BLaER1 (cell line): ENCODE data around the gene TFDP2.

Experiments used
- H3K27ac ChIP-seq: shearing (Covaris generic); formaldehyde crosslinking; 2 replicates; pipeline ENCODE4 v1.8.1; 2022
- H3K27me3 ChIP-seq: shearing (Covaris generic); formaldehyde crosslinking; 2 replicates; pipeline ENCODE4 v1.8.1; 2022
- H3K36me3 ChIP-seq: shearing (Covaris generic); formaldehyde crosslinking; 2 replicates; pipeline ENCODE4 v1.8.1; 2022
- H3K4me1 ChIP-seq: shearing (Covaris generic); formaldehyde crosslinking; 2 replicates; pipeline ENCODE4 v1.8.1; 2022
- H3K4me2 ChIP-seq: shearing (Covaris generic); formaldehyde crosslinking; 2 replicates; pipeline ENCODE4 v1.8.1; 2022
- H3K4me3 ChIP-seq: shearing (Covaris generic); formaldehyde crosslinking; 2 replicates; pipeline ENCODE4 v1.8.1; 2022
- H3K9ac ChIP-seq: shearing (Covaris generic); formaldehyde crosslinking; 2 replicates; pipeline ENCODE4 v1.8.1; 2022
- H3K9me3 ChIP-seq: shearing (Covaris generic); formaldehyde crosslinking; 2 replicates; pipeline ENCODE4 v1.8.1; 2022
- H4K20me1 ChIP-seq: shearing (Covaris generic); formaldehyde crosslinking; 2 replicates; pipeline ENCODE4 v1.8.1; 2022
- Cebpa-rat ChIP-seq: shearing (Covaris generic); IDR thresholded peaks from 2 replicates; pipeline ENCODE4 v1.8.1; 2022

Gene TFDP2

DNA sequence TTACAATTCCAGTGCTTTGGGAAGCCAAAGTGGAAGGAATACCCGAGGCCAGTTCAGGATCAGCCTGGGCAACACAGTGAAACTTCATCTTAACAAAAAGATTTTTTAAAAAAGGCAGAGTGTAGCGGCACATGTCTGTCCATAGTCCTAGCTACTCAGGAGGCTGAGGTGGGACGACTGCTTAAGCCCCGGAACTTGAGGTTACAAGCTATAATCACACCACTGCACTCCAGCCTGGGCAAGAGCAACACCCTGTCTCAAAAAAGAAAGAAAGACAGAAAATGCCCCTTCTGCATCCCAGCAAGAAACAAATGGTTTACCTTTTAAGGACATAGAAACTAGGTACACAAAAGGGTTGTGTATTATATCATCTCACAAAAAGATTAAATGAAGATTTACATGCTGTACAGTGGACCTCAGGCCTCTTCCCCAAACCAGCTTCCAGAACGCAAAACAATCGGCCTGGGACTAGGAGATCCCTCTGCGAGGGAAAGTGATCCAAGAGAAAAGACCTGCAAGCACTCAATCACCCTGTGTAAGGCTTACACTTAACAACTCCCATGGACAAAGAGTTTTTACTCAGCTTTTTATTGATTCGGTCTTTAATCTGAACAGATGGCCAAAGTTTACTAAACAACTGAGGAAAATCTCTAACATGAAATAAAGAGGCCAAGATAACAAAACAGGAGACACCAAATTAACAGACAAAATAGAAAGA is 21.2 kb downstream of the TFDP2 start:
- H3K27ac ChIP-seq, result no peak overlapping the region
- H3K9ac ChIP-seq, result no peak overlapping the region
- TF ChIP-seq Cebpa-rat, result no peak
- H4K20me1 ChIP-seq, result no peaks in the 10 kb centered on the region
- H3K4me2 ChIP-seq, result no peak overlapping the region
- no peaks in the 10 kb centered on the region for H3K36me3 ChIP-seq
- H3K4me3 ChIP-seq, result no peak overlapping the region
- no peaks in the 10 kb centered on the region for H3K9me3 ChIP-seq
- no peaks in the 10 kb centered on the region for H3K4me1 ChIP-seq
- H3K27me3 ChIP-seq, result no peaks in the 10 kb centered on the region

DNA sequence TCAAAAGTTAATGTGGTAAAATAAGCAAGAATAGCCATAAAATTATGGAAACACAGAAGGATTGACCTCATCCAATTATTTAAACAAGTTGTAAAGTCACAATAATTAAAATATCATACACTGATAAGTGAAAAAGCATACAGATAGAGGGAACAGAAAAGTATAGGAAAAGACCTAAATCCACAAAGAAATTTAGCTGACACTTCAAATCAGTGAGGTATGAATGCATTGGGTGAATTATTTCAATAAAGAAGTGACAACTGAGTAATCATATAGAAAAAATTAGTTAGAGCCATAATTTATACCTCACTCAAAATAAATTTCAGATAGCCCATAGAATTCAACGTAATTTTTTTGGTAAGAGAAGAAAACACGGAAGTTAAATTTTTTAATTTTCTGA is 25.1 kb downstream of the TFDP2 start:
- Histone ChIP-seq H4K20me1 (peaks cover 7% of the 10 kb centered on the region; the same call in 1 of the 2 replicates), H3K9ac (no peak overlapping the region), H3K9me3 (no peaks in the 10 kb centered on the region), H3K4me2 (no peak overlapping the region), H3K27me3 (no peaks in the 10 kb centered on the region), H3K4me3 (no peak overlapping the region), H3K4me1 (no peaks in the 10 kb centered on the region), H3K27ac (no peak overlapping the region), H3K36me3 (no peaks in the 10 kb centered on the region)
- TF ChIP-seq Cebpa-rat, result no peak

DNA sequence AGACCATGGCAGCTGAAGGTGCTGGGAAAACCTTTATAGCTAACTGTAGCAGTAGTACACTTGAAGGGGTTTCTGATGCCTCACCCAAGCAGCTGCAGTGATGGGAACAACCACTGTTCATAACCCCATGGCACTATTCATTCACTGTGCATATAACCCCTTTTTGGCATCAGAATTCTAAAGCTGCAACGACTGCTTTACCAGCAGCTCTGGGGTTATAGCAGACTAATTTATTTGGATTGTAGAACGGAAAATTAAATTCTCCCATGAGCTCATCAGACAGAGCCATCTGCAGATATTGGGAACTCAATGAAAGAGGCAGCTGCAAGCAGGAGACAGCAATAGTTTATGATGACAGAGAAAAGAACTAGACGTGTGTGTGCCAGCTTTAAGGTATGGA is 28.6 kb downstream of the TFDP2 start:
- Histone ChIP-seq H3K27ac (no peak overlapping the region), H3K4me3 (no peak overlapping the region), H3K36me3 (no peaks in the 10 kb centered on the region), H3K9ac (no peak overlapping the region), H3K9me3 (no peaks in the 10 kb centered on the region), H3K27me3 (no peaks in the 10 kb centered on the region), H4K20me1 (peaks cover 7% of the 10 kb centered on the region; the same call in 1 of the 2 replicates), H3K4me1 (no peaks in the 10 kb centered on the region), H3K4me2 (no peak overlapping the region)
- no peak for TF ChIP-seq Cebpa-rat

DNA sequence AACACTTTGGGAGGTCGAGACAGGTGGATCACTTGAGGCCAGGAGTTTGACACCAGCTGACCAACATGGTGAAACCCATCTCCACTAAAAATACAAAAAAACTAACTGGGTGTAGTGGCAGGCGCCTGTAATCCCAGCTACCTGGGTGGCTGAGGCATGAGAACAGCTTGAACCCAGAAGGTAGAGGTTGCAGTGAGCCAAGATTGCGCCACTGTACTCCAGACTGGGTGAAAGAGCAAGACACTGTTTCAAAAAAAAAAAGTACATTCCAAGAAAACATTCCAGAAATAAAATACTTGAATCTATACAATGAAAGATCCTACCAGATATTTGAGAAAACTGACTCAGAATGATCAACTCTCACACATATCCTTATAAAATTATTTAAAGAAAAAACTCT is 30.4 kb downstream of the TFDP2 start:
- no peaks in the 10 kb centered on the region for H3K27me3 ChIP-seq
- H3K9ac ChIP-seq, result no peak overlapping the region
- H3K9me3 ChIP-seq, result no peaks in the 10 kb centered on the region
- no peak overlapping the region for H3K4me2 ChIP-seq
- H3K27ac ChIP-seq, result no peak overlapping the region
- H3K4me1 ChIP-seq, result no peaks in the 10 kb centered on the region
- no peak overlapping the region for H3K4me3 ChIP-seq
- H4K20me1 ChIP-seq, result peaks cover 7% of the 10 kb centered on the region; the same call in 1 of the 2 replicates
- TF ChIP-seq Cebpa-rat, result no peak
- no peaks in the 10 kb centered on the region for H3K36me3 ChIP-seq

DNA sequence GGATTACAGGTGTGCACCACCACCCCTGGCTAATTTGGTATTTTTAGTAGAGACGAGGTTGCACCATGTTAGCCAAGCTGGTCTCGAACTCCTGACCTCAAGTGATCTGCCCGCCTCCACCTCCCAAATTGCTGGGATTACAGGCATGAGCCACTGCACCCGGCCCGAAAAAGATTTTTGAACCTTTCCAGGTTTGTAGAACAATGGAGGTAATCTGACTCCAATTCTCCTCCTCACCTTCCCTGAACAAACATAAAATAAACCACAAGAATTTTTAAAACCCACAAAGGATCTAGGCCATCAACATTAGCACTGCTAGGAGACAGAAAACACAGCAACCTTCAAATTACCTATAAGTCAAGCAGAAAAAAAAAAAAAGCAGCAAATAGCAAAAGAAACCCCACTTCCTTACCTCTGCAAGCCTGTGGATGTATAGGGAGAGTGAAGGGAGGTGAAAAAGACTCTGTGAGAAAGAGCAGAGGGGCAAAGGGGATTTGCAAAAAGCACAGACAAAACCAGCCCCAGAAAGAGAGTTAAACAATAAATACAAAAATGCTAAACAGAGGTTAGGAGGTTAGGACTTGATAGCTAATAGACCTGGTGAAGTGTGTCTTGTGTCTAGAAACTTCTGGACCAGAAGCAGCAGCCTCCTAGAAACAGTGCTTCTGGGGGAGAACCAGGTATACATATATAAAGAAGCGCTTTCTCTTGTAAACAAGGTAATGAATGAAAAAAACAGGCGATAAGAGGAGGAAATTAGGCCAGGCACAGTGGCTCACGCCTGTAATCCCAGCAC is 32.1 kb downstream of the TFDP2 start:
- no peaks in the 10 kb centered on the region for H3K36me3 ChIP-seq
- H3K4me1 ChIP-seq, result no peaks in the 10 kb centered on the region
- H3K9ac ChIP-seq, result no peak overlapping the region
- H3K27ac ChIP-seq, result no peak overlapping the region
- peaks cover 4% of the 10 kb centered on the region; the same call in 1 of the 2 replicates for H4K20me1 ChIP-seq
- TF ChIP-seq Cebpa-rat, result no peak
- no peak overlapping the region for H3K4me3 ChIP-seq
- H3K9me3 ChIP-seq, result no peaks in the 10 kb centered on the region
- no peaks in the 10 kb centered on the region for H3K27me3 ChIP-seq
- H3K4me2 ChIP-seq, result no peak overlapping the region

DNA sequence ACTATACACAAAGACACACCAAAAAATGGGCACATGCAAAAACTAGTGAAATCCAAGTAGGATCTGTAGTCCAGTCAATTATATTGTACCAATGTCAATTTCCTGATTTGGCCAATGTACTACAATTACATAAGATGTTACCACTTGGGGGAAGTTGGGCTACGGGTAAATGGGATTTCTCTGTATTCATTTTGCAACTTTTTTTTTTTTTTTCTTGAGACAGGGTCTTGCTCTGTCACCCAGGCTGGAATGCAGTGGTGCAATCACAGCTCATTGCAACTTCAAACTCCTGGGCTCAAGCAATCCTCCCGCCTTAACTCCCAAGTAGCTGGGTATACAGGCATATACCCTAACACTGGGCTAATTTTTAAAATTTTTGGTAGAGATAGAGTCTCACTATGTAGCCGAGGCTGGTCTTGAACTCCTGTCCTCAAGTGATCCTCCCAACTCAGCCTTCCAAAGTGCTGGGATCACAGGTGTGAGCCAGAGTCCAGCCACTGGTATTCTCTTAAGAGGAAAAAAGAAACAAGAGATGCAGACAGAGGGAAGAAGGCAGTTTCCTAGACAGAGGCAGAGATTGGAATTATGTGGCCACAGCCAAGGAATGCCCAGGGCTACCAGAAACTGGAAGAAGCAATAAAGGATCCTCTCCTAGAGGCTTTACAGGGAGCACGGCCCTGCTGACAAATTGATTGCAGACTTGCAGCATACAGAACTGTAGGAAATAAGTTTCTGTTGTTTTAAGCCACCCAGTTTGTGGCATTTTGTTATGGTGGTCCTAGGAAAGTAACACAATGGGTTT is 33.3 kb downstream of the TFDP2 start:
- H3K4me3 ChIP-seq, result no peak overlapping the region
- H4K20me1 ChIP-seq, result no peaks in the 10 kb centered on the region; the same call in 1 of the 2 replicates
- no peaks in the 10 kb centered on the region for H3K9me3 ChIP-seq
- H3K9ac ChIP-seq, result no peak overlapping the region
- no peak overlapping the region for H3K4me2 ChIP-seq
- no peak overlapping the region for H3K27ac ChIP-seq
- no peaks in the 10 kb centered on the region for H3K36me3 ChIP-seq
- TF ChIP-seq Cebpa-rat, result no peak
- no peaks in the 10 kb centered on the region for H3K4me1 ChIP-seq
- H3K27me3 ChIP-seq, result no peaks in the 10 kb centered on the region

DNA sequence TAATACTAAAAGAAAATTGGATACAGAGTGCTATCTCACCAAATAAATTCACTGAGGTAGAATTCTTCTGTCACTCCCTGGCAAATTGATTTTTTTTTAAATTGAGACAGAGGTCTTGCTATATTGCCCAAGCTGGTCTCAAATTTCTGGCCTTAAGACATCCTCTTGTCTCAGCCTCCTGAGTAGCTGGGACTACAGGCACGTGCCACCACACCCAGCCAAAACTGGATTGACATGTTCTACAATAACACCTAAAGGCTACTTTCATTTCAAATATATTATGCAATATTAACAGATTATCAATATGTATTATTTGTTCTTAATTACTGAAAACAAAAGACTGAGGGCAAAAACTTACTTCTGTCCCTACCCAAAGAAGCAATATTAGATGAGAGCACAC is 36.7 kb downstream of the TFDP2 start:
- no peaks in the 10 kb centered on the region; the same call in 1 of the 2 replicates for H3K4me1 ChIP-seq
- H3K27ac ChIP-seq, result no peak overlapping the region
- no peaks in the 10 kb centered on the region for H3K36me3 ChIP-seq
- no peak overlapping the region for H3K9ac ChIP-seq
- H4K20me1 ChIP-seq, result no peaks in the 10 kb centered on the region; the same call in 1 of the 2 replicates
- no peak overlapping the region for H3K4me3 ChIP-seq
- no peak overlapping the region for H3K4me2 ChIP-seq
- TF ChIP-seq Cebpa-rat, result no peak
- H3K9me3 ChIP-seq, result no peaks in the 10 kb centered on the region
- H3K27me3 ChIP-seq, result no peaks in the 10 kb centered on the region

DNA sequence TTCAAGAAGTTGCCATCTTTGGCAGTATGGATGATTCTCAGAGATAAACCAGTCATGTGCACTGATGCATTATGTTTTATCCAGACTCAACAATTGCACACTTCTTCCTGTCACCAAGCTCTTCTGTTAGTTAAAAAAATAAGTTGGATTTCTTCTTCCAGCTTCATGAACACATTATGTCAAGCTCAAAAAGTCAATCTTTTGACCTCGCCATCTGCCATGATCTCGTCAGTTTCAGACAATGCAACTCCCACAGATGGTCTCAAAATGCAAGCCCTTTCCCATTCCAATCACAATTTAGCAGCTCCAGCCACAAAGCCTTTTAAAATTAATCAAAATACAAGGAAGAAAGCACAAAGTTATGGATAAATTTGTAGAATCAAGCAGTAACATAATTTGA is 42.8 kb downstream of the TFDP2 start:
- H3K4me3 ChIP-seq, result no peak overlapping the region
- no peak overlapping the region for H3K9ac ChIP-seq
- H3K4me1 ChIP-seq, result peaks cover 6% of the 10 kb centered on the region; the same call in 1 of the 2 replicates
- no peaks in the 10 kb centered on the region for H3K27me3 ChIP-seq
- TF ChIP-seq Cebpa-rat, result no peak
- no peaks in the 10 kb centered on the region for H3K9me3 ChIP-seq
- no peaks in the 10 kb centered on the region for H4K20me1 ChIP-seq
- H3K36me3 ChIP-seq, result no peaks in the 10 kb centered on the region
- H3K4me2 ChIP-seq, result 0 out of 2 replicates have a peak overlapping the region, but pooled peaks have one; percentile 4
- H3K27ac ChIP-seq, result no peak overlapping the region

DNA sequence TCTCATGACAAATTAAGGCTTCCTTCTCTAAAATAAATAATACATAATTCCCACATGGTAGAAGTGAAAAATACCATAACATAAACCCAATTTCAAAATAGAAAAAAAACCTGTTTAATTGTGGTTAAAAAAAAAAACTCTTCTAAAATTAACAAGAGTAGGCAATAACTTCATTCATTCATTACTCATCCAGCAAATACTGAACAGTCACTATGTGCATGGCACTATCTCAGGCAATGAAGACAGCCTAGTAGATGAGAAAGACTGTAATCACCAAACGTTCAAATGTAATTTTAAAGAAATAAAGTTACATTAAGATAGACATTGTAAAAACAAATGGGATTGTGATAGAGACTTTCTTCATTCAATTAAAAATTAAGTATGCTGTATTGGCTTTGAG is 43.4 kb downstream of the TFDP2 start:
- no peak for TF ChIP-seq Cebpa-rat
- no peaks in the 10 kb centered on the region for H3K36me3 ChIP-seq
- H3K4me3 ChIP-seq, result no peak overlapping the region
- no peak overlapping the region for H3K4me2 ChIP-seq
- H3K27me3 ChIP-seq, result no peaks in the 10 kb centered on the region
- H3K4me1 ChIP-seq, result peaks cover 6% of the 10 kb centered on the region; the same call in 1 of the 2 replicates
- no peak overlapping the region for H3K27ac ChIP-seq
- H3K9ac ChIP-seq, result no peak overlapping the region
- no peaks in the 10 kb centered on the region for H3K9me3 ChIP-seq
- no peaks in the 10 kb centered on the region for H4K20me1 ChIP-seq
